HCT116 (cell line): Measurements from ENCODE around the gene RASGEF1C.

Source experiments
- CTCF ChIP-seq, 3 experiments: fragments of 200-600 bp in 1 of 3; sonication (generic) in 1 of 3; IDR thresholded peaks in 2 of 3; conservative IDR thresholded peaks in 1 of 3; 2 replicates each; pipeline ENCODE4 v1.5.1; 2012 to 2017; ENCODE audit warnings: low read depth in 2 of 3, low read length in 2 of 3, antibody characterized with exemption in 1 of 3, borderline replicate concordance in 1 of 3, control low read depth in 1 of 3, mild to moderate bottlenecking in 1 of 3, mixed read lengths in 1 of 3, mixed run types in 1 of 3, moderate library complexity in 1 of 3; ENCODE audit not compliant: insufficient read depth in 1 of 3
- EZH2 ChIP-seq: fragments of 200-600 bp; sonication (generic); IDR thresholded peaks from 2 replicates; pipeline ENCODE4 v1.6.1; 2017; ENCODE audit warnings: antibody characterized with exemption, mixed run types
- POLR2A ChIP-seq: IDR thresholded peaks from 2 replicates; pipeline ENCODE4 v1.7.0; 2011; ENCODE audit warnings: borderline replicate concordance; ENCODE audit not compliant: insufficient read depth, insufficient read length; ENCODE audit errors: extremely low read depth
- TCF7L2 ChIP-seq: IDR thresholded peaks from 2 replicates; pipeline ENCODE4 v1.7.0; 2011; ENCODE audit warnings: borderline replicate concordance, inconsistent platforms; ENCODE audit not compliant: insufficient read depth, insufficient read length; ENCODE audit errors: extremely low read depth
- YY1 ChIP-seq: IDR thresholded peaks from 2 replicates; pipeline ENCODE4 v1.6.1; 2011; ENCODE audit warnings: low read length, low read depth, moderate library complexity, mild to moderate bottlenecking; ENCODE audit not compliant: insufficient replicate concordance; ENCODE audit errors: extremely low read depth

- TF ChIP-seq CTCF (IDR thresholded peaks at IDR 0.05 in 2 of 3, conservative IDR thresholded peaks at IDR 0.05 in 1 of 3; ENCODE audit: borderline replicate concordance in 1 of 3, insufficient read depth in 1 of 3, low read depth in 2 of 3, low read length in 2 of 3): no peak
- TF ChIP-seq POLR2A: no peak
- no peak for TF ChIP-seq TCF7L2
- no peak for TF ChIP-seq YY1
- TF ChIP-seq EZH2: no peak
Measured at GRCh38 chr5:180072256-180072548, 136.8 kb downstream of the RASGEF1C start.
